Measurements from ENCODE around the gene KIF5C.
"Not testable (repeated sequence)": the region's sequence is repeated elsewhere in the genome, so short reads cannot be mapped to it uniquely, and the experiment has no call there.

KIF5C gene

DNA sequence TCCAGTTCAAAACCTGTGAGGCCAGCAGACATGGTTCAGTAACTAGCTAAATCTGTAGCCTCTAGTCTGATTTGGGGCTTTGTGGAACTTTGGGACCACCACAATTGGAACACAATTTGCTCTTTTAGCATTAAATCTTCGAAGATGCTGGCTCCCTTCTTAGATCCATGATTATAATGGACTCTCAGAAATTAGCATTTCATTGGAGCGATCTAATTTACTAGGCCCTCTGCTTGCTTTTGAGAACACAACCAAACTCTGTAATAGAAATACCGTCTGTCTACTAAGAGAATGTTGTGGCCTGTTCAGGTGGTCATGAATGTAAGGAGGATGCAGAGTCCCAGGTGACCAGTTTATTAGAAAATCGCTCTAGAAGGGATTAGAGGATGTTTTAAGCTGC is 93.3 kb downstream of the KIF5C start:
- DNase-seq: no peak

DNA sequence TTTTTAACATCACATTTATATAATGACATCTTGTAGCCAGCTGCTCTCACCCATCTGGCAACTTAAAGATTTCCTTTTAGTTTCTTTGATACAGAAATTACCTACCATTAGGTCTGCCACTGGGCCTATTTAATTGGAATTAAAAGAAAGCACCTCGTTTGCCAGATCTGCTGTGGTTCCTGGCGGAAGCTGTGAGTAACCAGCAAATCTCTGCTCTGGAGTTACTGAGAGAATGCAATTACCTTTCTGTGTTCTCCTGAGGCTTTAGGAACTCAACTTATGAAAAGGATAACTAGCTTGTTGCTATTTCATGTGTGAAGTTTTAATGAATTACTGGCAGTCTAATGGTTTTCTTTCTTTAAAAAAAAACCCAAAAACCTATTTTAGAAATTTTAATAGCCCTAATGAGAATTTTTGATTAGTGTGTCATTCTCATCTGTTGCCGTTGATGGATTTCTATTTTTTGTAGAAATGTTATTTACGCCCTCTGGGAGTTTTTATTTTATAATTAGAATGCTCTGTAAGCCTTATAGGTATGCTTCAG is 93.8 kb downstream of the KIF5C start:
- DNase-seq: no peak

DNA sequence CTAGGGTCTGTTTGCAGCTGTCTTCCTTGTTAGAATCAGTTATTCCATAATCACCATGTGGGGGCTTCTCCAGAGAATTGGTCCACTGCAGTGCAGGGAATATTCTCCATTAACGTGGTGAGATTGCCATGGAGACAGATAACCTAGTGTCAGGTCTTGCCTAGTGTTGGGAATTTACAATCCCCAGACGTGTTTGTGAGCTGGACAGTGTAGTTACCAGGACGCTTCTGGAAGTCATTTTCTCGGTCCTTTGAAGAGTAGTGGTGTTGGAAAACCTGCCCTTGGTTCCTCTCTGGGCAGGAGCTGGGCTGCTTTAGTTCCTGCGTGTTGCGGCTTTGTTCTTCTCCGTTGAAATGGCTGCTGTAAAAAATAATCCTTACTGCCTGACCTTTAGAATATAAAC is 94.6 kb downstream of the KIF5C start:
- no peak for DNase-seq

DNA sequence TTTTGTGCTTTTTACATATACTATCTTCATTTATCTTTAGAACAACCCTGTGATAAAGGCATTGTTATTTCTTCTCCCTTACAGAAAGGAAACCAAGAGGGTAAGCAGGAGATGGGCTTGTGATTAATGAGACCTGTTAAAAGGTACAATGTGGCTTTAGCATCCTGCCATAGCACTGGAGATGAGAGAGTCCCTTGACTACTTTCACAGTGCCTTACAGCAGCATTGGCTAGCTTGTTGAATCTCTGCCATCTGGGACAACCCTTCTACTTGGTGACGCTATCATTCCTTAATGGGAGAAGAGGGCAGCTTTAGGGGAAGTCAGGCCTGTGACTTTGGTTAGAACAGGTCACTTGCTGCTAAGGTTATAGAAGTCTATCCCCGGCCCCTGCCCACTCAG is 95.4 kb downstream of the KIF5C start:
- DNase-seq: no peak

DNA sequence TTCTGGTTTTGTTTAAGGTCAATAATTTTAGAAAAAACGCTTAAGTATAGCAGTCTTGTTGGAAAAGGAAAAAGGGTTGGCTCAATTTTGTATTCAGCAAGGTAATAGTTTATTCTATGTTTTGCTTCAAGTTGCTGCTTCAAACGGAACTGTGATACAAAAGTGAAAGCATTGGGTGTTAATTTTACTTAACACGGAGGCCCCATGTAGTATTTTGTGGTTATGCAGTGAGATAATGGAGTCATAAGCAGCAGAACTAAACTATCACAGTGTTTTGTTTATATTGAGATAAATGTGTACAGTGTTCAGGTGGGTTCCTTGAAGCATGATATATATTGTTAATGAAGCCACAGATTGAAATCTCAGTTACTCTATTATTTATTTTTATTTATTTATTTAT is 96.5 kb downstream of the KIF5C start:
- DNase-seq: no peak

DNA sequence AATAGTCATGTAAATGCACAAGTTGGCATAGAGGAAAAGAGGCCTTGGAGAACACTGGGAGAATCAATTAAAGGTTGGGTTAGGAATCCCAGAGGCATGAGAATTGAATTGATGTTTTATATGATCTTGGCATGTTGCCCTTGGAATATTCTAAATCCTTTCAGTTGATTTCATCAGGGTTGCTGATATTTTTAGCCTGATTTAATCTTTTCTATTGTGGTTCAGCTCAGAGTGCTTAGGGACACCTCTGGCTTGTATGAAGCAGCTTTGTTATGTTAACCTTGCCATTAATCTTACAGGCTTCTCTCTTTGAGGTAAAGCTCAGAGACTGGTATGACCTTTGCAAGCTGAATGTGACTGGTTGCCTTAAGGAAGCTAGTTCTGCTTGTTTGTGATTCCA is 99.1 kb downstream of the KIF5C start:
- DNase-seq: no peak

DNA sequence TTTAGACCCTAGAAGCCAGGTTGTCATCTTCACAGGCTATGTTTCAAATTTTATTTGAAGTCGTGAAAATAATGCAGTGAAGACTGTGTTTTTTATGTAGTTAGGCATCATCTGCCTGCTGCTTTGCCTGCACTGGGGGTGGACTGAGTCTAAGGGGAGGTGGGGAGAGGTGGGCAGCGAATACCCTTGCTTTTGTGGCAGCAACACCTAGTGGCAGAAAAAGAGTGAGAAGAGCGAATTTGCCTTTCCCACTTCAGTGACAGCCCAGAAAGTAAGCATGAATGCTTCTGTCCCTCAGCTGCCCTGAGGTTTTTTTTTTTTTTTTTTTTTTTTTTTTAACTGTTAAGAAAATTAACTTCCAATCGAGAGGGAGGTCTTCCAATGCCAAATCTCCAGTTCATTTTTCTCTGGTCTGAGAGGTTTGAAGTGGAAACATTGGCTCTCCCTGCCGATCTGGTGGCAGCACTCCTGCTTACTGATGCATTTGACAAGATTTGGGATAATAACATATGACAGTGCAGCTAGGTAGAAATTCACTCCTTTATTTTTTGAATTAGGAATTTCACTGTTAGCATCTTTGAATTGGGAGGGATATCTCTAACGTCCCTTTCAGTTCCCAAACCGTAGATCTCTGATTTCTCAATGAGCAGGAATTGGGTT is 103.1 kb downstream of the KIF5C start:
- no peak for DNase-seq

DNA sequence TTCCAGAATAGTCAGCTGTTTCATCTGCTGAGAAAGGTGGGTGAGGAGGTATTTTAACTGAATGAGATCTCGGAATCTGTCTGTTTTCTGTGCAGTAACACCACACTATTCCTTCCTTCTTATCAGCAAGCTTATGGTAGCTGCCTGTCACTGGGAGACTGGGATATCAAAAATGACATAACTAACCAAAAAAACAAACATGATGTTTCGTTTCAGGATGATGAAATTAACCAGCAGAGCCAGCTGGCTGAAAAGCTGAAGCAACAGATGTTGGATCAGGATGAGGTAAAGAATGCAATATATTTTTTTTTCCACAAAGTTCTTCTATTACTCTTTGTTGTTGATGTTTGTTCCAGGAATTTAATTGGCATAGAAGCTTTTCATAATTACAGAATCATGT is 103.7 kb downstream of the KIF5C start:
- no peak for DNase-seq

DNA sequence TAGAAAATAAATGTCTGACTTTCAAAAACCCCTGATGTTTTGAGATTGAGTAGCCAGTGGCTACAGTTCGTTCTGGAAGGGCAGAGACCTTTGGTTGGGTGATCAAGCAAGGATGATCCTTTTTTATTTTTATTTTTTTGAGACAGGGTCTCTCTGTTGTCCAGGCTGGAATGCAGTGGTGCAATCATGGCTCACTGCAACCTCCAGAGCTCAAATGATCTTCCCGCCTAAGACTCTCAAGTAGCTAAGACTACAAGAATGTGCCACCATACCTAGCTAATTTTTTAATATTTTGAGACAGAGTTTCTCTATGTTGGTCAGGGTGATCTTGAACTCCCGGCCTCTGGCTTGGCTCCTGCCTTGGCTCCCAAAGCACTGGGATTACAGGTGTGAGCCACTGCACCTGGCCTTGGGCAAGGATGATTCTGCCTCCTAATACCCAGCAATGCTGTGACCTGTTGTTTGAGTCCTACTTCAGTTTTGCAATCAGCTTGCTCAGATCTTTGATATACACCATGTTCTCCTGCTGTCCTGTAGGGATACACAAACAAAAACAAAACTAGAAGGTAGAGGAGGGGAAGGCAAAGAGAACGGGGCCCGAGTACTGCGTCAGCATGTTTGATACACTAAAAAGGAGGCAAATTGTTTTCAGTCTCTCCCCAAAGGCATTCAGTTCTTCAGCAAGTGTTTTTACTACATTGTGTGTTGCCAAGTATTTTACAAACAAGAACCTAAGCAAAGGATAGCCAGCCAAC is 104.3 kb downstream of the KIF5C start:
- DNase-seq: no peak

DNA sequence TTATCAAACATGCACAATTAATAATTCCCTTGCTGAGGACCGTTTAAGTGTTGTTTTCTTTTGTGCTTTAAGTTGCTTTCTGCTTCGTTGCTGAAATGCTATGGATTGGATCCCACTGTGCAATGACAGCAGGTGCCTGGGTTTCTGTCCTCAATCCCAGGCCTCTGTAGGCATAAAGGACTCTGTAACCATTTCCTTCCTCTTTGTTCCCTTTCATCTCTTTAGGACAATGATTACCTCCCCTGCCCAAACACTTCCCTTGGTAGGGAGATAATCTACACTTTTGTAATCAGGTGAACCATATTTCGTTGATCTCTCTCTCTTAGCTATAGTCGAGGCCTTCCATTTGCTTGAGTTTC is 104.9 kb downstream of the KIF5C start:
- DNase-seq: no peak

DNA sequence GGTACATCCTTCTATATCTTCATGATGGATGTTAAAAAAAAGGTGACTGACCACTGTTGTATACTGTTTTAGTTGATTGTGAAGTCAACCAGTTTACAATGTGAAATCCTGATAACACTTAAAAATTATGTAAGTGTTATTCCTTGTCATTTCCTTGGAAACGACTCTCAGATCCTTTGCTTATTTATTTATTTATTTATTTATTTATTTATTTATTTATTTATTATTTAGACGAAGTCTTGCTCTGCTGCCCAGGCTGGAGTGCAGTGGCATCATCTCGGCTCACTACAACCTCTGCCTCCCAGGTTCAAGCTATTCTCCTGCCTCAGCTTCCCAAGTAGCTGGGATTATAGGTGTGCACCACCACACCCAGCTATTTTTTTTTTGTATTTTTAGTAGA is 105.5 kb downstream of the KIF5C start:
- not testable (repeated sequence) for DNase-seq

DNA sequence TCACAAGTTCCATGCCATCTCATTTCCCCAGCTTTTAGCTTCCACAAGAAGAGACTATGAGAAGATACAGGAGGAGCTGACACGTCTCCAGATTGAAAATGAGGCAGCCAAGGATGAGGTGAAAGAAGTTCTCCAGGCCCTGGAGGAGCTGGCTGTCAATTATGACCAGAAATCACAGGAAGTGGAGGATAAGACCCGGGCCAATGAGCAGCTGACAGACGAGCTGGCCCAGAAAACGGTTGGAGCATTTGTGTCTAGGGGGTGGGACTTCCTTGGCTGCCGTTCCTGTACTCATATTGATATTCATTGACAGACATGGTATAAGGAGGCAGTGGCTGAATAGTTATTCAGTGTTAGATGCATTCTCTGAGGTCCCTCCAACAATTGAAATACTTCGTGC is 106.3 kb downstream of the KIF5C start:
- DNase-seq: no peak

DNA sequence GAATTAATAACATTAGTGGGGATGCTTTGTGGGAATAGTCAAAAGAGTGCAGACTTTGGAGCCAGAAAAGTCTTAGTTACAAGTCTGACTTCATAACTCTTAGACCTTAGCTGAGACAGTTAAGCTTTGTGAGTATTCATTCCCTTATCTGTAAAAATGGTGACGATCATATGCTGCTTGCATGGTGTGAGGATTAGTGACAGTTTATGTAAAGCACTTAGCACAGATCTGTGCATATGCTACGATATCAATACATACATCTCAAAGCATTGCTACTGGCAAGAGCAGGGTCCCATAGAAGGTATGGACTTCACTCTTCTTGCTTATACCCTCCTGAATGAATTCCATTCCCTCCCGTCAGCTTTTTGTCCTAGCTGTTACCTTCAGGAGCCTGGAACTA is 106.8 kb downstream of the KIF5C start:
- DNase-seq: no peak

DNA sequence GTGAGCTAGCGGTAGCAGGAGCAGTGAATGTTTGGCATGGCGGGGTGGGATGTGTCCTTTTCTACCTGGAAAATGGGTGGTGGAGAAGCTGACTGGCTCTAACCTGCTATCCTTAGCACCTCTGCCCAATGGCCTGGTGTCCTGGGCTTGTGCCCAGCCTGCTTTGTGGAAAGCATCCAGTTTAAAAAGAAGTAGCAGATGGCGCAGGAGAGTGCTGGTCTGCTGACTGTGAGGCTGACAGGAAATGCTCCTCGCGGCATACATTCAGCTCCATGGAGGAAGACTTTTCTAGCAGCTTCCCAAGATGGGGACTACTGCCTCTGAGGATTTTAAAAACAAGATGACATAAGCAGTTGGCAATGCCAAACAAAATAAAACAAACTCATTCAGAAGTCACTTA is 107.3 kb downstream of the KIF5C start:
- DNase-seq: no peak

DNA sequence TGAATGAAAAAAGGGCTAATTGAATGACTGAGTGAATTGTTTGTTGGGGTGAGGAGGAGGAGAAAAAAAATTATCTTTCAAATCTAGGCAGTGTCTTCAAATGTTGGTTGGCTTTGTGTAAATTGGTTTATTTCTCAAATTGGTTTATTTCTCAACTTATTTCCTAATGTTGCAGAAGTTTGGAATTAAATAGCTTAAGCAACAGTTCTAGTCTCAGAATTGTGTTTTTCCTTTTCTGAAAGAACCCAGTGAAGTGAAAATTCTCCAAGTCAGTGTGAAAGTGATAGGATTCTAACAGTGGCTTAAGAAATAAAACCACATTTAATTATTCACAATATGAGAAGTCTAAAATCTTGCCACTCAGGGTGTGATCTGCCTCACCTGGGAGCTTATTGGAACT is 108.9 kb downstream of the KIF5C start:
- no peak for DNase-seq

DNA sequence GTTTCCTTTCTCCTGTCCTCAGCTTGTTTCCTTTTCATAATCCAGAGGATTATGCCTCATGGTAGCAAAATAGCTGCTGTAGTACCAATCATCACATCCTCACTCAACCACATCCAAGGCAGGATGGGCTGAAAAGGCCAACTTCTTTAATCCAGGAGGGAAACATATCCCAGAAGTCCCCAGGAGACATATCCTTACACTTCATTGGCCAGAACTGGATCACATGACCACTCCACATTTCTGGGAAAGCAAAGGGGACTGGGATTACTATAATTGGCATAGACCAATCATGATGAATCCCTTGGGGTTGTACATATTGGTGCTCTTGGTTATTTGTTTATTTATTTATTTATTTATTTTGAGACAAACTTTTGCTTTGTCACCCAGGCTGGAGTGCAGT is 109.4 kb downstream of the KIF5C start:
- DNase-seq: no peak

DNA sequence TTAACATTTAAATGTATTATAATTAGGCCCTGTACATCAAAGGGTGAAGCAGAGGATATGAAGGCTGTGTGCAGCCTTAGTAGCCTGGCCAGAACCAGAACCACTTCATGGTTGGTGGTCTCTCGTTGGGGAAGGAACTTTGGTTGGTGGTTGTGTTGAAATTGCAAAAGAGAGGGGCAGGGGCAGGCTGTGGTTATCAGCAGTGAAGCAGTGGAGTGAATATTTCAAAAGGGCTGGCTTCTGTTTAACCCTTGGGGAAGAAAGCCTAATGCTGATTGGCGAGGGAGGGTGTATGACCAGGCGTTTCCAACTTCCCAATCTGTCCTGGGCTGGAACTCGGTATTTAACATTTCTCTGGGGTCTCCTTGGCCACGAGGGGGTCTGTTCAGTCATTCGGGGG is 112.3 kb downstream of the KIF5C start:
- no peak for DNase-seq

DNA sequence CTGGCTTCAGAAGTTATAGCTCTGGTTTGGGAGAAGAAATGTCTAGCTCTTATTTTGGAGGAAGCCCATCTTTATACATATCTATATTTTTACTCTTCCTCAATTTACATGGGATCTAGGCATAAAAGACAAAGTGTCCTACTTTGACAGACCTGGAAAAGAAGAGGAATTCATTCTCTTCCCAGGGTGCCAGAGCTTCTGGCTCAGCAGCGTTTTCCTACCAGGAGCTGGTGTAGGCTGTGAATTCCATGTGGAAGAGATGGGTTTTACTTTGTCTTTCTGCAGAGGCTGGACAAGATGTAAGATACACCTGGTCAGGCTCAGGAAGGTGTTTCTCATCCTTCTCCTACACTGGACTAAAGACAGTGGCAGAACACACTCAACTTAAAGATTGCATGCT is 113.3 kb downstream of the KIF5C start:
- no peak for DNase-seq

DNA sequence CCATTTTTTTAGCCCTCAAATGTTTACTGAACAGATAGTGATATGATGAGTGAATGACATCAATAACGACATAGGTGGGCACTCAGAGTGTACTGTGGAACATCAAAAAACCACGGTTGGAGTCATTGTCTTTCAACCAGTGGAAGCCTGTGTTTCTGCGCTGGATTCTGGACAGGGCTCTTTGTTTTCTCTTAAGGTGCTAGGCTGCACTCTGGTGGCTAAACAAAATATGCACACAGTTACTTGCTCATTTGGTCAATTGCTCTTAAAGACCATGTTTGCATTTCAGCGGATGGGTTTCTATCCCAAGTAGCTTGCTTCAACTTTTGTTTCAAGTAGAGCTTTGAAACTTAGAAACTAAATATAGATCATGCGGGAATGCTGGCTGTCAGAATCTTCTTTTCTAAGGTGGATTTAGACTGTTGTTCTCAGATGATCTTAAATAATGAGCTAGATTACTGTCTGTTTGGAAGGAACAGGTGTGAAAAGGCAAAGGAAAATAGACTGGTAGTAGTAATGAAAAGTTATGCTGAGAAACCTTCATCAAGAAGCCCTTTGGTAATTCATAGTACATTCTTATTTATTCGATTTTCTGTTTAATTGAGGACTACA is 115.0 kb downstream of the KIF5C start:
- no peak for DNase-seq

DNA sequence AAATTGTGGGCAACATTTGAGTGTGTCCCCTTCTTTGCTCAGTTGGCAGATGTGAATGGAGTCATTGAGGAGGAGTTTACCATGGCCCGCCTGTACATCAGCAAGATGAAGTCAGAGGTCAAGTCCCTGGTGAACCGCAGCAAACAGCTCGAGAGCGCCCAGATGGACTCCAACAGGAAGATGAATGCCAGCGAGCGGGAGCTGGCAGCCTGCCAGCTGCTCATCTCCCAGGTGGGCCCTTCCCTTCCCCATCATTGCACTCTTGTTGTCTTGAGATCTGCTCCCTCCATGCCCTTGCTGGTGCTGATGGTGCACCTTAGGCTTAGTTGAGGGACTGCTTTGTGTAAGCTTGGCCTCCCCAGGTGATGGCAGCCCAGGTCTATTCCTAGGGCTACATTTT is 115.9 kb downstream of the KIF5C start:
- DNase-seq: no peak

DNA sequence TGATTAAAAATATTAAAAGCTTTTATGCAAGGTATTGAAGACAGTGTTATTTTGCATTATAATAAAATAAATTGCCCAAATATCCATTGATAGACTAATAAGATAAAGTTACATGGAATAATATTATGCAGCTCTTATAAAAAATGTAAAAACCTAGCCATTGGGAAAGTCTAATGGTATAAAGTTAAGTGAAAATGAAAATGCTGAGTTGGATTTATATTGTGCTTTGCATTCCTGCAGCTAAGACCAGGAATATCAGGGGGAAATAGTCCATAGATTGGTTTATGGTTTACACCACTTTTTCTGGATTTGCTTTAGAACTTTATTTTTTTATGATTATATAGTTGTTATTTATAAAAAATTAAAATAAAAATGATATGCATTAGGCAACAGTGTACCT is 117.4 kb downstream of the KIF5C start:
- no peak for DNase-seq

DNA sequence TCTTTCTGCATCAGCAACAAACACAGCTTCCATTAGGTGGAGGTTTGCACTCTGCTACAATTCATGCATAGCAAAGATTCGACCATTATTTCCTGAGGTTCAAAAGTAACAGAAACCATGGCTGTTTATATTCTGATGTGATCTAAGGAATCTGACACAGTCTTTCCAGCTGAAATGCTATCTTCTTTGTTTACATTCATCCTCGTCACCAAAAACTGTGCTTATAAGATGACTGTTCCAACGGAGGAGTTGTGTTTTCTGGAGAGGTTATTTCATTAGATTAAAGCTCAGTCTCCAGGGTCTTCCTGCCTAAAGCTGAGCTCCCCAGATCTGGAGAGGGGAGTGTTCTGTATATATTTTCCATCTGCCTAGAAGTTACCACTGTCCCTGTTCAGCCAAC is 118.3 kb downstream of the KIF5C start:
- no peak for DNase-seq

DNA sequence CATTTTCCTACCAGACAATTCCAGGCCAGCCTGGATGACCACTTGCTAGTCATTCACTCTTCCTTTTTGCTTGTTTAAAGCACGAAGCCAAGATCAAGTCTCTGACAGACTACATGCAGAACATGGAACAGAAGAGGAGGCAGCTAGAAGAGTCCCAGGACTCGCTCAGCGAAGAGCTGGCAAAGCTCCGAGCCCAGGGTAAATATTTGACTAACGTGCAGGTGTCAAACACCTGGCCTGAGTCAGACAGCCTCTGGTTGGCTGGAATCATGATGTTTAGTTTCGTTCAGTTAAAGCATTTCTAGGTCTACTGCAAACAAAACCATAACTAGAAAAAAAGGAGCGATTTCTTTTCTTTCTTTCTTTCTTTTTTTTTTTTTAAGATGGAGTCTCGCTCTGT is 119.3 kb downstream of the KIF5C start:
- DNase-seq: no peak

DNA sequence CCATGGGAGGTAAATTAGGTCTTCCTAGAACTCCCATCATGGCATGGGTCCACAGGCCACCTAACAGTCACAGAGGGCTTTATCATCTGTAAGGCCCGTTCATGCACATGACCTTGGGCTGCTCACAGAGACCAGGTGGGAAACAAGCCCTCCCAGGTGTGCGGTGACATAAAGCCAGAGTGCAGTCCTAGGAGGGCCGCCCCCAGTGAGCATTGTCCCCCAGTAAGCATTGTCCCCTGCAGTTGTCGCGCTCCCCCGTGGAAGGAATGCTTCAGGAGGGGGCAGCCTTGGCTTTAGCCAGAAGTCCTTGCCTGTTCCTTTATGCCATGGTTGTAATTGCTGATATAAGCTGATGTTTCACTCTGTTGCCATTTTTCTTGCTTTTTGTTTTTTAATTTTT is 121.8 kb downstream of the KIF5C start:
- DNase-seq: no peak
